Lung (tissue), 12 donors: ENCODE measurements around the gene ARID1B. TPM values are rescaled to one million over a fixed set of nuclear protein-coding genes. Genes with fewer than 3 reads are reported as not detected.

Source experiments
- ATAC-seq: fragments of 200-7000 bp; cut with Tn5 transposase; one replicate; pipeline ENCODE4 v1.9.1; 2020; ENCODE audit warnings: moderate number of reproducible peaks; ENCODE audit not compliant: insufficient read depth, low FRiP score
- DNase-seq, 3 donors: peaks; one replicate each; pipeline ENCODE4 v3.0.0-alpha.2; 2013 to 2017
- H3K27ac ChIP-seq, 2 donors: one replicate each; pipeline ENCODE4 v1.5.1; 2013; ENCODE audit warnings: mild to moderate bottlenecking in 2 of 2, moderate library complexity in 2 of 2, control low read depth in 1 of 2, inconsistent platforms in 1 of 2, low read depth in 1 of 2, low read length in 1 of 2
- H3K27me3 ChIP-seq, 3 donors: one replicate each; pipeline ENCODE4 v1.5.1; 2013; ENCODE audit warnings: low read length in 2 of 3; ENCODE audit not compliant: control insufficient read depth in 3 of 3, insufficient read depth in 3 of 3
- H3K36me3 ChIP-seq, 4 donors: one replicate each; pipeline ENCODE4 v1.5.1; 2013; ENCODE audit warnings: low read length in 4 of 4, mild to moderate bottlenecking in 1 of 4, moderate library complexity in 1 of 4; ENCODE audit not compliant: control insufficient read depth in 4 of 4, insufficient read depth in 4 of 4
- H3K4me1 ChIP-seq, 5 donors: one replicate each; pipeline ENCODE4 v1.5.1; 2013; ENCODE audit warnings: low read length in 5 of 5, mild to moderate bottlenecking in 2 of 5, moderate library complexity in 1 of 5; ENCODE audit not compliant: control insufficient read depth in 5 of 5, insufficient read depth in 5 of 5
- H3K4me3 ChIP-seq: one replicate; pipeline ENCODE4 v1.5.1; 2013; ENCODE audit warnings: mild to moderate bottlenecking, control low read depth, moderate library complexity
- H3K9ac ChIP-seq, 2 donors: one replicate each; pipeline ENCODE4 v1.5.1; 2013; ENCODE audit warnings: low read length in 2 of 2, control low read depth in 1 of 2; ENCODE audit not compliant: insufficient read depth in 1 of 2
- H3K9me3 ChIP-seq, 4 donors: one replicate each; pipeline ENCODE4 v1.5.1; 2013; ENCODE audit warnings: low read length in 3 of 4, mild to moderate bottlenecking in 1 of 4, moderate library complexity in 1 of 4; ENCODE audit not compliant: control insufficient read depth in 4 of 4, insufficient read depth in 3 of 4
- WGBS, 2 donors: extraction: QIAGEN DNeasy Blood & Tissue Kit; methylation state at CpG; one replicate each; pipeline ENCODE4 v1.1.7; 2013; 5-methylcytosine and 5-hydroxymethylcytosine counted together
- polyA plus RNA-seq, 2 donors: library from polyadenylated mRNA; stranded (reverse); fragments of 200-250 nt; gene quantifications; one replicate each; pipeline ENCODE4 v1.2.1, GENCODE V29; 2013
- total RNA-seq, 2 donors: library from RNA; depleted of rRNA in 1 of 2; stranded (reverse); fragments of >200 nt in 1 of 2; gene quantifications; one replicate each; pipeline ENCODE4 v1.2.1, GENCODE V29; 2014 to 2021
- TF ChIP-seq, protein P1 (sequence below): IDR thresholded peaks from 2 replicates; pipeline ENCODE4 v1.5.1; 2012; ENCODE audit warnings: mild to moderate bottlenecking; ENCODE audit errors: control extremely low read depth, extremely low read depth
- donor health status: control.
- donor health status: control.
- donor health status: Bipolar disorder and iron deficiency.
- donor health status: healthy.
- donor health status: DM: yes; HTN: yes; CAD: no.

Gene ARID1B
- total and polyA plus RNA-seq, 4 donors: 10.5 to 239 (median 50.9) TPM

- Histone ChIP-seq H3K4me1 (peaks cover 0 to 7% (median 5%) of the 10 kb centered on the region in 5 donors), H3K9me3 (peaks cover 0 to 3% (median 0%) of the 10 kb centered on the region in 4 donors), H3K27ac (no peak overlapping the region), H3K27me3 (no peaks in the 10 kb centered on the region), H3K36me3 (no peaks in the 10 kb centered on the region), H3K4me3 (no peak overlapping the region), H3K9ac (no peak overlapping the region)
- DNase-seq: no peak
- no peak for ATAC-seq
- TF ChIP-seq, protein P1, sequence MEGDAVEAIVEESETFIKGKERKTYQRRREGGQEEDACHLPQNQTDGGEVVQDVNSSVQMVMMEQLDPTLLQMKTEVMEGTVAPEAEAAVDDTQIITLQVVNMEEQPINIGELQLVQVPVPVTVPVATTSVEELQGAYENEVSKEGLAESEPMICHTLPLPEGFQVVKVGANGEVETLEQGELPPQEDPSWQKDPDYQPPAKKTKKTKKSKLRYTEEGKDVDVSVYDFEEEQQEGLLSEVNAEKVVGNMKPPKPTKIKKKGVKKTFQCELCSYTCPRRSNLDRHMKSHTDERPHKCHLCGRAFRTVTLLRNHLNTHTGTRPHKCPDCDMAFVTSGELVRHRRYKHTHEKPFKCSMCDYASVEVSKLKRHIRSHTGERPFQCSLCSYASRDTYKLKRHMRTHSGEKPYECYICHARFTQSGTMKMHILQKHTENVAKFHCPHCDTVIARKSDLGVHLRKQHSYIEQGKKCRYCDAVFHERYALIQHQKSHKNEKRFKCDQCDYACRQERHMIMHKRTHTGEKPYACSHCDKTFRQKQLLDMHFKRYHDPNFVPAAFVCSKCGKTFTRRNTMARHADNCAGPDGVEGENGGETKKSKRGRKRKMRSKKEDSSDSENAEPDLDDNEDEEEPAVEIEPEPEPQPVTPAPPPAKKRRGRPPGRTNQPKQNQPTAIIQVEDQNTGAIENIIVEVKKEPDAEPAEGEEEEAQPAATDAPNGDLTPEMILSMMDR: no peak
- 94% methylated on average over 15 of the region's 15 CpGs for WGBS, 2 donors
Observed at GRCh38 chr6:157223511-157223910, 446.3 kb downstream of the ARID1B start.

DNA sequence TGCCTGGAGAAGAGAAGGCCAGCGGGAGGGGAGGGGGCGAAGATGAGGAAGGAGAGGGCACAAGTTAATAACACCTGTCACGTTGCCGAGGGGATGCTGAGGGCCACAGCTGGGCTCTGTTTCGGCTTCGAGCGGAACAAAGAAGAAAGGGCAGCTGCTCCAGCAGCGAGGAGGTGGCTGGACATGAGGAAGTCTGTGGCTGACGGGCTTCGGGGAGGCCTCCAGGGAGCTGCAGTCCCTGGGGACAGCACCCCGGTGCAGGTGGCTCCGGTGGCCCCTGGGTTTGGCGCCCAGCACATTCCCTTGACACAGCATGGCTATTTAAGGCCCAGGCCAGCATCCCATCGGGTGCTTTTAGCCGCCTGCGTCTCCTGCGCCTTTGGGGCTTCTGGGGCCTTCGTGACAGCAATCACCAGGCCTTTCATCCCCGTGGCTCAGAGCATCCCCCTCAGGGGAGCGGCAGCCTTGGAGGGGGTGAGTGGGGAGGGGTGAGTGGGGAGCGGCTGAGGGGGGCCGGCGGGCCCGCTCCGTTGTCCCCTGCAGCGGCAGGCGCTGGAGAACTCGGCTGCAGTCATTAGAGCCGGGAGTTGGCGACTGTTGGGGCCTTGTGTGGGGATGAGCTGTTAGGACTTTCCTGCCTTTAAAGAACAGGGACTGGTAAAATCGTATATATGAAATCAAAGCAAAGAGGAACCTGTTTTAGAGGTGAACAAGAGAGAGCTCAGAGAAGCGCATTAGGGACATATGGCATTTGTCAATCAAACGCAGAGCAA, 447.2 kb downstream of the ARID1B start:
- Histone ChIP-seq H3K27ac (no peak overlapping the region), H3K9me3 (peaks cover 0 to 3% (median 0%) of the 10 kb centered on the region in 4 donors), H3K4me1 (peaks cover 0 to 7% (median 5%) of the 10 kb centered on the region in 5 donors), H3K36me3 (no peaks in the 10 kb centered on the region), H3K4me3 (no peak overlapping the region), H3K27me3 (no peaks in the 10 kb centered on the region), H3K9ac (no peak overlapping the region)
- ATAC-seq (no peak), DNase-seq (no peak)
- TF ChIP-seq, protein P1: no peak
- 94 to 96% methylated on average over 33 of the region's 33 CpGs for whole genome bisulfite sequencing, 2 donors

DNA sequence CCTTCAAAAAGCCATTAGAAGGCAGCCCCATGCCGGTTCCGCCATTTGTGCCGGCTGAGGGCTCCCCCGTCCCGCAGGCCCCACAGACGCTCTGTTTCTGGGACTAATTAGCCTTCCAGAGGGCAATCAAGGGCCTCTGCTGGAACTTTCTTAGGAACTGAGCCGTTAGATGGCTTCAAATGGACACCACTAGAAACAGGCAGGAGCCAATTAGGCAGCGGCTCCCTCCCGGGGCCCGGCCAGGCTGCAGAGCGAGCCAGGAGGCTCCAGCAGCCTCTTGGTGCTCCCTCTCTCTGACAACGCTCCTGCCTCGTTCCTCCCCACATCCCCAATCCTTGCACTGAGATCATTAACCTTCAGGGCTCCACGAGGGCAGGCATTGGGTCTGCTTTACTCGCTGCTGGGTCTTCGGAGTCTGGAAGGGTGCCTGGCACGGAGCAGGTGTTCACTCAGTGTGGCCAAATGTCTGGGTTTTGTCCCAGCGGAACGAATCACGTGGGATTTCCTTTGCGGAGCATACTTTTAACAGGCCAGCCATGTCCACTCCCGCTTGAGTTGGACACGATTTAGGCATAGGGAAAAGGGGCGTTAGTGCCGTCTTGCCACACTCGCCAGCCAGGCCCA, 447.9 kb downstream of the ARID1B start:
- TF ChIP-seq, protein P1: no peak

More for the DNA sequence above, 447.9 kb downstream of the ARID1B start:
- WGBS, 2 donors: 95 to 96% methylated on average over 26 of the region's 26 CpGs
- Histone ChIP-seq H3K9me3 (peaks cover 0 to 3% (median 0%) of the 10 kb centered on the region in 4 donors), H3K27ac (peak overlapping the region in 1 of 2 donors; percentile 62), H3K4me3 (no peak overlapping the region), H3K9ac (no peak overlapping the region), H3K27me3 (no peaks in the 10 kb centered on the region), H3K4me1 (peaks cover 0 to 7% (median 5%) of the 10 kb centered on the region in 5 donors), H3K36me3 (no peaks in the 10 kb centered on the region)
- no peak for ATAC-seq
- no peak for DNase-seq
